GM21723 (cell line): ENCODE data around the gene AOPEP.

ENCODE experiments used
- ATAC-seq: cut with Tn5 transposase; IDR thresholded peaks from one replicate; pipeline ENCODE4 v1.9.1; 2021; ENCODE audit warnings: mild to moderate bottlenecking, moderate library complexity; ENCODE audit not compliant: unreplicated experiment

AOPEP gene

DNA sequence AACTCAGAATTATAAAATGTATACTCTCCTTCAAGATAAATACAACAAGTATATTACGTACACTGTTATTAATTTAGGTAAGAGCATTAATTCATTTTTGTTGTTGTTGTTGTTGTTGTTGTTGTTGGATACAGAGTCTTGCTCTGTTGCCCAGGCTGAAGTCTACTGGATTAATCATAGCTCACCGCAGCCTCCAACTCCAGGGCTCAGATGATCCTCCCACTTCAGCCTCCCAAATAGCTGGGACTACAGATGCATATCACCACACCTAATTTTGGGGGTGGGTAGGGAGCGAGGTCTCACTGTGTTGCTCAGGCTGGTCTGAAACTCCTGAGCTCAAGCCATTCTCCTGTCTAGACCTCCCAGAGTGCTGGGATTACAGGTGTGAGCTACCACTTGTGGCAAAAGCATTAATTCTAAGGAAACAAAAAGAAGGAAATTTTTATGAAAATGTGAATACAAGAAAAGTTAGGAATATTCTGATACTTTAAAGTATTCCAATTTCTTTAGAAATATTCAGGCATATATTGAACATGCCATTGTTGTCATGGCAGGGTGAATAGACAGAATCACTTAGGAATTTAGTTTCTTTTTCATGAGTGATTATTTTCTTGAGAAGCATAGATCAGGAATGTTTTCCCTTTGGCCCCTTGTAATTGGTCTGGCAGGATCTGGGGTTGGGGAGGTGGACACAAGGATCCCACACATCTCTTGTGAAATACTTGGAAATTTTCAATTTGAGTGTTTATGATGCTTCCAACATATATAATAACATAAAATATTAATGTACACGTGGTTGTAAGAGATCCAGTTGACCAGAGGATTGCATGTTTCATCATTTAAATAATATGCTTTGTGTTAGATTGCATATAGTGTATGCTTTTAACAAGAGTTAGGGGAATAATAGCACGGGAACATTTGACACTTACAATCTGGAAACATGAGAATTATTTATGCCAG, 327.4 kb downstream of the AOPEP start:
- ATAC-seq = no peak

DNA sequence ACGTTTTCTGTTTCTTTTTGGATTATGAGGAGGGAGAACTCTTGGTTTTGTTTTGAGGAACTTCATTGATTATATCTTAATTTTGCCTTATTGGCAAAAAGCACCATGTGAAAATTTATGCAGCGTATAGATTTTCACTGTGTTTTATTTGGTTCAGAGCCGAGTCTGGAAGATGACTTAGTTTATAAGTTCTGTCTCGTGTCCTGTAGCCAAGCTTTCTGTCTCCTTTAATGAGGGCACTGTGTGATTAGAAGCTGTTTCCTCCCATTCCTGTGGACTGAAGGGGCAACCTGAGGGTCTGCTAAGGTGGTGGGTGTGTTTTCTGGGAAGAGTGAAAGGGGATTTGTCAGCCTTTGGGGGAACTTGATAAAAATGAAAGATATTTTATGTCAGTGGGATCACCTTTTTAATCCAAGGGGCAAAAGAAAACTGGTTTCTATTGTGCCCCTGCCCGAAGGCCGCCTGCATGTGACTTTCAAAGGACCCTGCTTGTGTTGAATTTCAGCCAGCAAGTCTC, 328.9 kb downstream of the AOPEP start:
- no peak for ATAC-seq

DNA sequence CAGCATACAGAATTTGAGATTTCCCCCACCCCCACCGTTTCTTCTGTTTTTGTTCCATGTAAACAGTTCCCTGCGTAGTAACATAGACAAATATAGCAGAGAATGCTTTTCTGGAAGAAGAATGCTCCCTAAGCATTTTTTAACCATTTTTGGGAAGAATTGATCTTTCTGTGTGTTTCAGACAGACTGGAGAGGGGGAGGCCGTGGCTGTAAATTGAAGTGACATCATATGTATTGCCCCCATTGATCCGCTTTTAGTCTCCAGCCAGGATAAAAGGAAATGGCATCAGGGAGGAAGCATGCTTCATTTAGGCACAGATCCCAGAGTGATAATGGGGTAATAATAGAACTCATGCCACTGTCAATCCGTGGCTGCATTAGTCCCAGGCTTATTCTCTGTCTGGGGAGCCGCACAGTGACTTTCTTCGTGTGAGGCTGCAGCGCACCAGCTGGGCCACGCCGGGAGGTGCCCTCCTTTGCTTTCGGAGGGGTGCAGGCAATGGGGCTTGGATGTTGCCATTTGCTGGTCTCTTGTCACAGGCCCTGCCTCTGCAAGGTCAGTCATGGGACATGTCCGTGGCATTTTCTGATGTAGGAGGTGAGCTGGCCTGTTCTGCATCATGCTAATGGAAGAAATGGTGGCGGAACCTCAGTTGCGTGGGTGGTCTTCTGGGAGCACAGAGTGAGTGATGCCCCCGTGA, 329.5 kb downstream of the AOPEP start:
- no peak for ATAC-seq

DNA sequence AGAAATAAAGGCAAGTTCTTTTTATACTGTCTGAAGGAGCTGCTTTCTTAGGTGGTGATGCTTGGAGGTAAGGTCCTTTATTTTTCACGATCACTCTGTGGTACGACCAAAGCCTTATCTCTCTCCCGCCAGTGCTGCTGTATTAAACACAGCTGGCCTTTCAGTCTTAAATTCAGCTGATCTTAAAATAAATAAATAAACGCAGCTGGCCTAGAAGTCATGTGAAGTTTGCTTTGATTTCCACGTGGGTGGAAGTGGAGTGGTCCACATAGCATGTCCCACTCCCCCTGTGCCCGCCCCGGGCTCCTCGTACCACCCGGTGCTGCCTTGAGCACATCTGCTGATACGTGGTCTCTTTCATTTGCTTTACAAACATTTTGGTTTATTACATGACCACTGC, 330.6 kb downstream of the AOPEP start:
- ATAC-seq = no peak

DNA sequence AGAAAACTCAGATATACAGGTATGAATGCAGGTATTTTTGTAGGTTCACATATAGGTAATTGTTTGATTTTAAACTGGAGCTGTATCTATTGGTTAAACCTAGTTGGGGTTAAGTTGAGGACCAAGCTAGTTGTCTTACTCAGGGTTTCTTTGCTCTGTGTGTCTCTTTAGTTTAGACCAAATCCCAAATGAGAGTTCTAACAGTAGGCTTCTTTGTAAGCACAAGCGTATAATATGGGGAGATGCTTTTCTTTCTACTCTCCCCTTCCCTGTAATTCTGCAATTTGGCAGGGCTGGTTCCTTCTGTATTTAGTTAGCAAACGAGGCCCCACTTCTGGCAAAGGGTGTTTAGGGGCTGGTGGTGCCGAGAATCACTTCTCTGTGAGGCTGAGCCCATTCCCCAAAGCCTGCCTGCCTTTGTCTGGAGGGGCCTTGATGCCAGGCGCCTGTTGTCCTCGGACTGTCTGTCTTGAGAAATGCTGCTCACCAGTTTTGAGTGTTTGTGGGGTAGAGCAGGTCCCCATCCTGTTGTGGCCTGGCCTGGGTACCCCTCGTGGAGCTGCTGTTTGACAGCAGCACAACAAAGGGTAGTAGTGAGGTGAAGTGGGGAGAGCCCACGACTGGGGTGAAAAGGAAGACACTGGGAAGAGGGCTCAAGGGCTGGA, 331.8 kb downstream of the AOPEP start:
- ATAC-seq = no peak

DNA sequence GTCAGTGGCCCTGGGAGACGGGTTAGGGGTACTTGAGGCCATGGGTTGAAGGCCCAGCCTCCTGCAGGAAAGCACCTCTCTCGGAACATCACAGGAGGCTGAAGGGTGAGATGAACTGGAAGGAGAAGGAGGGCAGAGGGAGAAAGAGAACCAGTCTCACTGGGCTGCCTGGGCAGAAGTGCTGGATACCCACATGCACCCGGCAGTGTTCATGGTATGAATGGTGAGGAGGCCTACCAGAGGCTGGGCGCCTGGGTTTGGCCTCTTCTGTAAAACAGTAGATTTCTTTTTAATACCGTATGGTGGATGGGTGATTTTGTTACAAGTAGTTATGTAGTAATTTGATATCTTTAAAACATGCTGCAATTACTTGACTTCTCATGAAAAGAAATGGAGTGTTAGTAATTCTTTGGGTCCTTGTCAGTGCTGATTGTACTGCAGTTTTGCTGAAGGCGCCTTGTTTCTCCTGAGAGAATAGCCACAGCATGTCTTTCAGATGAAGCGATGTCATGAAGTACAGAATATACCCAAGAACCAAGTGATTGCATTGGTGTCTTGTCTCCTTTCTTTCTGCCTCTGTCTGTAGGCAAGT, 332.4 kb downstream of the AOPEP start:
- no peak for ATAC-seq

DNA sequence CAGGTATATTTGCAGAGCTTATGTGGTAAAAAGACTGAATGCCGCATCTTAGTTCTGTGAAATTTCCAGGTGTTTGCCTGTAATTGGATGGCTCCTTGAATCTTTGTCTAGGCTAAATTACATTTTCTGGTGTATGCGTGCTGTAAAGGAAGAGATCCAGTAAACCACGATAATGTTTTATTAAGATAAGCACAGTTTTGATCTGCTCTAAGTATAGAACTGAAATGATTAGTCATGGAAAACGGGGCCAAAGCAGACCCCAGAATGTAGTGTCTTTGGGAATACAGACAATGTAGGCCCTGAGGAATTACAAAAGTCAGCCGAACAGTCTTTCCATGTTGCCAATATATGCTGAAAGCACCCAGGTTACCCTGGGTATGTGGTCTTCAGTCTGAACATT, 333.7 kb downstream of the AOPEP start:
- ATAC-seq = no peak

DNA sequence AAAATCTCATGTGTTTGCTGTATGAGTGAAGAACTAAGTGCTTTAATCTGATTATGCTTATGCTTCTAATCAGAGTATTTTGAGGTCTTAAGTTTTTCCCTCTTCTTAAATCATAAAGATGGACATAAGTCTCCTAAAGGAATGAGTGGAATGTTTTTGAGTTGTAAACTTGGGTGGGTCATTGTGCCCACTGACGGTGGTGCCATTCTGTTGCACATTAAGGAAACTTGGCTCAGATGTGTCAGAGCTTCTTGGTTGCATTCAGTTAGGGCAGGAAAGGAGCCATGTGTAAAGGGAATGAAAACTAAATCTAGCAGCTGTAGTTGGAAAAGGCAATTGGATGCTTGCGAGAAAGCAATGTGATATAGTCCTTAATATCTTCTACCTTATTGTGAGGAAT, 334.4 kb downstream of the AOPEP start:
- no peak for ATAC-seq

DNA sequence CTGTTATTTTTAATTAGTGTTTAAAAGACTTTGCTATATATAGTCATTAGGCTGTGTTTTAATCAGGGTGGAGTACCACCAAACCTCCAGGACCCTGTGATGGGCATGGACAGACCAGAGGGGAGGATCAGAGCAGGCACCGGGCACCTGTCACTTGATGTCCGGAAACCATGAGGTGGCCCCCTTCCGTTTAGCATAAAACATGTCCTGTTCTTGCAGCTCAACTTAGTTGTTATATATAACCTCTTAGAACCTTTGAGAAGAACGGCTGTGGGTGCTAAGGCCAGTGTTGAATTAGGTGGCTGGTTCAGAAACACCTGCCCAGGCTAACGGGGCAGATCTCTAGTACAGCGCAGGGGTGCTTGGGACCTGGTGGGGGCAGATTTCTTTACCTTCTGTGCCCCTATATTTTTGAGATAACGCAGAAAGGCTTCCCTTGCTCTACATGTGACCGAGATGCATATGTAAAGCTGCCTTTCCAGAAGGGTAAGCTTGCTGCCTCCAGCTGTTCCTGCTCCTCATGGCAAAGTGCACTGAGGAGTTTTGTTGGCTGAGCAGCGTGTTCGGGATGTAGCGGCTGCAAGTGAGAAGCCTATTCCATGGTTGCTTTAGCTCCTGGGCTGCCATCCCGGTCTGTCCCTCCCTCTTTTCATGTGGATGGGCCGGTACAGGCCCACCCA, 335.6 kb downstream of the AOPEP start:
- ATAC-seq = no peak

DNA sequence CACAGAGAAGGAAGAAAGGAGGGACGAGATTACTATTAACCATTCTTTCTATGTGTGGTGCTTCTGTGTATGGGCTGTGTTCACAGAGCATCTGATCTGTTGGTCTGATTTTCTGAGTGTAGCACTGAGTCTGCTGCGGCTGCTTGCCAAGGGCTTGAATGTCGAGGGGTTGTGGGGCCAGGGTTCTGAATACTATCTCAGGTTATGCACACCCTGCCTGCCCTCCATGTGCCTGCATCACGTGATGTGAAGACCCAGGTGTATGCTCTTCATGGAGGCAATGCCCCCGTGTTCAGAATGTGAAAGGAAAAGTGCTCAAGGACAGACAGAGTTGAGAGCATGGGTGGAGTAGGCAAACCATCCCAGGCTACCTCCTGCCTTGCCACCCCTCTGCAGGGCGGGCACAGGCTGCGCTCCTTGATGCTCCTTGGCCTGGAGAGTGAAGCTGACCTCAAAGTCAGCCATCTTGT, 336.1 kb downstream of the AOPEP start:
- ATAC-seq = no peak

DNA sequence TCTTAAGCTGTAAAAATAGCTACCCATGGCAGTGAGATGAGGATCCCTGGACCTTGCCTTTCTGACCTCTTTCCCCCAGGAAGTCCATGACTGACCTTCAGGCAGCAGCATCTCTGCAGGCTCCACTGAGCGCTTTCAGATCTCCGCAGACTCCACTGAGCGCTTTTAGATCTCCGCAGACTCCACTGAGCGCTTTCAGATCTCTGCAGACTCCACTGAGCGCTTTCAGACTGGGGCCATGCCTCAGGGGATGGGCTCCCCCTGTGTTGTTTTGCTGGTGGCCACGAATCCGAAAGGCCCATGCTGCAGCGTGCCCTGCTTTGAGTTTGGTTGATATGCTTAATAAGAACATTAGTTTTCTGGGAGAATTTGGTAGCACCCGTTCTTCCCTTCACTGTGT, 336.8 kb downstream of the AOPEP start:
- ATAC-seq = no peak

DNA sequence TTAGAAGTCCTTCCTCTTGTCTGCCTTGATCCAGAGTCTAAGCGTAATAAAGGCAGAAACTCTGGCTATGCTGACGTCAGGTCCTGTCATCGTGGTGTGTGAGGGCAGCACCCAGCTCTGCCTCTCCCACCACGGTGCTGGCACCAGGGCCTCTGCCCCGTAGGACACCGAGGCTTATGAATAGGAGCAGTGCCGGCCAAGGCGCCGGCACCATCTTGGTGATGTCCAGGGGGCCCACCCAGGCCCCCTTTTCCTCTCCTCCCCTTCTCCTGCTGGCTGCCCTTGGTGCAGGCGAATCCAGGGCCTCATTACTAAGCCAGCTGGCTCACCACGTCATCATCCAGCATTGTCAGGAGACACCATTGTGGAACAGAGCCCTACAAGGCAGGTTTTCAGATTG, 338.7 kb downstream of the AOPEP start:
- no peak for ATAC-seq

DNA sequence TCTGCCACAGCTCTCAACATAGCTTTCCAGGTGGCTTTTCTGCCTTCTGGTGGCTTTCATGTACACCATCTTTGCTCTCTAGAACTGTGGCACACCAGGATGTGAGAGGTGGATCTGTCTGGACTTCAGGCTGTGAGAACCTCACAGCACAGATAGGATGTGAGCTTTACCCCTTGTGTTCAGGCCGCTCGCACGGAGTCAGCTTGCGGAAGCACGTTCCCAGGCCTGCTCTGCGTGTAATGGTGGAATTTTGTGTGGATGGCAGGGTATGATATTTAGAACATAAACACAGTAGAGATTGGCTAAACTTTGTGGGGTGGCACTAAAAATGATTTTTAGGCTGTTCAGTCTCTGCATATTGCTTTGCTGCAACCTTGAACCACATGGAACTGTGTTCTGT, 340.6 kb downstream of the AOPEP start:
- ATAC-seq = no peak

DNA sequence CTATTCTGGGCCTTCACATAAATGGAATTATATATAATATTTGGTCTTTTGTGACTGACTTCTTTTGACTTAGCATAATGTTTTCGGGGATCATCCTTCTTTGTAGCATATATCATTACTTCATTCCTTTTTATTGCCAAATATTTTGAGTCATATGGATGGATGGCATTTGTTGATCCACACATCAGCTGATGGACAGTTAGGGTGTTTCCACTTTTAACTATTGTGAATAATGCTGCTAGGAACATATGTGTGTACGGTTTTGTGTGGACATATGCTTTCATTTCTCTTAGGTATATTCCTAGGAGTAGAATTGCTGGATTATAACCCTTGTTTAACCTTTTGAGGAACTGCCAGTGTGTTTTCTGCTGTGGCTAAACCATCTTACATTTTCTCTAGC, 341.4 kb downstream of the AOPEP start:
- ATAC-seq = no peak

DNA sequence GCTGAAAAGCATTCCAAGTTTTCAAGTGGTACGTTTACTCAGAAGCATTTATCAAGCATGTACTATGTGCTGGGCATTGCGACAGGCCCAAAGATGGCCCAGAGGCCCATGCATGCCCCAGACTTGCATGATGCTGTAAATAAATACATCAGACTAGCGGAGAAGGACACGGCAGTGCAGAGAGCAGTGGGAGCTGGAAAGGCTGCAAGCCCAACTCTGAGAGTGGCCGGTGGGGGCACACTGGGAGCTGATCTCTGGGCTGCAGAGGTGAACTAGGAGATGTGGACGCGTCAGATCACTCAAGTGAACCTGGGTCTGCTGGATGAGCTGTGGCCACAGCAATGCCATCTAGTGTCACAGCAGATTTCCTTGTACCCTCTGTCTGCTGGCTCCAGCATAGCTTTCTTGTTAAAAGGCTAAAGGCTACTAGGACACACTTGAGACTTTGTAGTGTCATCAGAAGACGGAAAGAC, 344.1 kb downstream of the AOPEP start:
- no peak for ATAC-seq

DNA sequence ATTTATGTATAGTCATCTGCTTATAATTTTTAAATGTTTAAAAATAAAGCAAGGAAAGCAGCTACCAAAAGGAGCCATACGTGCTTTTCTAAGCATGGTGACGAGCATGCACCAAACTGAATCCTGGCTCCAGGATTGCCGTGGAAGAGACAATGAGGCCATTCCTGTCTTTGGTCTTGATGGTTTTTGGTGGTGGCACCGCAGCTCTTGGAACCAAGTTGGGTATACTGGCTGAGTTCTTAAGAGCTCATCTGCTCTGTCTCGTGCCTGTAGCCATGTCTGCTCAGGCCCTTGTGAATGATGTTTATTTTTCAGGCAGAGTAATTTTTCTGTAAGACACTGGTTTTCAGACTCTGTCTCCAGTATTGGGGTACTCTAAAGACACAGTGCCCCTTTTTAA, 345.0 kb downstream of the AOPEP start:
- no peak for ATAC-seq

DNA sequence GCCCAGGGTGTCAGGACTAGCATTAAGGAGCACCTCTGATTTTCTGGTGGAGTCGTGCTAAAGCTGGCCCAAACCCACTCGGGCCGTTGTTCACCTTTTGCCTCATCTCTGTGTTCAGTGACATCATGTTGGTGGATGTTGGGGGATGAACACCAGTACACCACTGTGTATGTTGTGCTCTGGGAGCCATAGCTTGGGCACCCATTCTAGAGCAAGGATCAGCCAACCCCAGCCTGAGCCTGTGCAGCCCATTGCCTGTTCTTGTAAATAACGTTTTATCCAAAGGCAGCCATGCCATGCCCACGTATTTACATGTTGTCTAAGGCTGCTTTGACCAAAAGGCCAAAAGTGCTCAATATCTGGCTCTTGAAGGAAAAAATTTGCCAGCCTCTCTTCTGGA, 345.4 kb downstream of the AOPEP start:
- ATAC-seq = no peak

DNA sequence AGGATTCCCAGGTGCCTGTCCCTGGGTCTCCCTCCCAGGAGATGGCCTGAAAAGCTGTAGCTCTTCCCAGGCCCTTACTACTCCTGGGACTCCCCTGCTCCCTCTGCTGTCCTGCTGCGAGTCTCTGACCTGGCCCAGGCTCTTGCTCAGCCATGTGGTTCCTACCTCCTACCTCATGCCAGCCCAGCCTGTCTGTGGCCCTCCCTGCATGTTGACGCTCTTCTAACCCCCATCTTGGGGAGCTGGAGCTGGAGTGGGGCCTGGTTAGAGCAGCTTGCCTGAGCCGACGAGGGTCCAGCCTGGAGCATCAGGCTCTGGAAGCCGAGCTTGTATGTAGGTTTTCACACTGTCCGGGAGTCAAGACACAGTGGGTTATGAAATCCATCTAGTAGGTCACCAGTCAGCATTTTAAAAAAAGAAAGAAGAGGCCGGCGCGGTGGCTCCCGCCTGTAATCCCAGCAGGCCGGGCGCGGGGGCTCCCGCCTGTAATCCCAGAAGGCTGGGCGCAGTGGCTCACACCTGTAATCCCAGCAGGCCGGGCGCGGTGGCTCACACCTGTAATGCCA, 346.6 kb downstream of the AOPEP start:
- ATAC-seq = no peak

DNA sequence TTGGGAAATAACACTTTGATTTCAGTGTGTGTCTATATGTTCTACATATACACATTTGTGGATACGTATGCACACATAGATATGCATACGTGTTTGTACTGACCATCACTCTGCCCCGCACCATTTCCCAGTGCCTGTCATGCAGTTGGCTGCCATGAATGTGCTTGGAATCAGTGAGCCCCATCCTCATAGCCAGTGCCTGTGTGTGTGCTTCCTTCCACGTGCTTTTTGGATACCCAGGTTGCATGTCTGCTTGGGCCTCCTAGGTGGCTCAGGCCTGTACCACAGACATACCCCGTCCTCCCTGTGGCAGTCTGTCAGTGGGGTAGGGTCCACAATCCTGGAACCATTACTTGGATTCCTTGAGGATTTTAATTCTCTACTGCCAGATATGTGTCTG, 347.4 kb downstream of the AOPEP start:
- ATAC-seq = no peak

DNA sequence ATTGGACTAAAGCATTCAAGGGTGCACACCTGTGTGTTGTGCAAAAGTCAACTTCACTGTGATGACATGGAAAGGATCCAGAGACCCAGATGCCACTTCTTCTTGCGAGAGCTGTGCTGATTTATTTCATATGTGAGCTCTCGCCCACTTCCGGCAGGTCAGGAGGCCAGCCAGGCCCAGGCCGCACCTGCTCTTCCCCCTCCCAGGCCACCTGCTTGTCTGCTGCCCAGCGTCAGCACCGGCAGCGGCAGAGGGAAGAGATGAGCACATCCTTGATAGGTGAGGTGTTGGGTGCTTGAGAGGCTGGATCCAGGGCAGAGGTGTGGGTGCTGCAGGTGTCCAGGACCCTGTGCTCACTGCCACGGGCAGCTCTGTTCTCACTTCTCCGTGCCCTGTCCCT, 348.1 kb downstream of the AOPEP start:
- no peak for ATAC-seq
